ENCODE results near the gene XCR1.
"Not testable (repeated sequence)": the region's sequence is repeated elsewhere in the genome, so short reads cannot be mapped to it uniquely, and the experiment has no call there.

The XCR1 gene

GRCh38 chr3:46027021-46027705 lies at the start of gene XCR1:
Gene XCR1 (minus strand): TSS chr3:46027483. CDS start chr3:46021947, 5,536 bp downstream.
- no peak for DNase-seq

GRCh38 chr3:46076606-46077005 lies 49.3 kb upstream of the XCR1 start:
- no peak for DNase-seq

- DNase-seq = no peak
These were observed 48.5 kb upstream of the XCR1 start for GRCh38 chr3:46075816-46076215.

GRCh38 chr3:46071222-46071858 lies 44.1 kb upstream of the XCR1 start:
- no peak for DNase-seq

GRCh38 chr3:46070595-46071093 lies 43.4 kb upstream of the XCR1 start:
- DNase-seq = no peak

- no peak for DNase-seq
These were observed 41.2 kb upstream of the XCR1 start for GRCh38 chr3:46068501-46068900.

GRCh38 chr3:46067401-46067800 lies 40.1 kb upstream of the XCR1 start:
- no peak for DNase-seq

GRCh38 chr3:46065750-46066256 lies 38.5 kb upstream of the XCR1 start:
- DNase-seq = no peak

GRCh38 chr3:46065294-46065705 lies 38.0 kb upstream of the XCR1 start:
- peak; percentile 54 to 88 for DNase-seq

GRCh38 chr3:46062679-46063078 lies 35.4 kb upstream of the XCR1 start:
- no peak for DNase-seq

- no peak for DNase-seq
These were observed 34.6 kb upstream of the XCR1 start for GRCh38 chr3:46061887-46062286.

GRCh38 chr3:46061108-46061720 lies 33.9 kb upstream of the XCR1 start:
- no peak for DNase-seq

- DNase-seq = no peak
These were observed 33.3 kb upstream of the XCR1 start for GRCh38 chr3:46060551-46060950.

- no peak for DNase-seq
These were observed 32.1 kb upstream of the XCR1 start for GRCh38 chr3:46059432-46059831.

GRCh38 chr3:46058981-46059380 lies 31.7 kb upstream of the XCR1 start:
- DNase-seq = no peak

GRCh38 chr3:46057716-46058115 lies 30.4 kb upstream of the XCR1 start:
- DNase-seq = no peak

- DNase-seq = no peak
These were observed 29.4 kb upstream of the XCR1 start for GRCh38 chr3:46056686-46057085.

- not testable (repeated sequence) for DNase-seq
These were observed 26.7 kb upstream of the XCR1 start for GRCh38 chr3:46053761-46054515.

GRCh38 chr3:46053265-46053664 lies 26.0 kb upstream of the XCR1 start:
- not testable (repeated sequence) for DNase-seq

- no peak for DNase-seq
These were observed 25.2 kb upstream of the XCR1 start for GRCh38 chr3:46052531-46052930.

- no peak for DNase-seq
These were observed 21.8 kb upstream of the XCR1 start for GRCh38 chr3:46049093-46049492.

- not testable (repeated sequence) for DNase-seq
These were observed 18.9 kb upstream of the XCR1 start for GRCh38 chr3:46046231-46046630.

- DNase-seq = no peak
These were observed 11.6 kb upstream of the XCR1 start for GRCh38 chr3:46038916-46039315.

Measured in stimulated activated CD4-positive, alpha-beta T cell treated with anti-CD3 and anti-CD28 coated beads, Interleukin-4, amount 100 ng/mL, for 4 hours (primary cell).